Measurements from ENCODE around the gene CRADD.
"Not testable (repeated sequence)": the region's sequence is repeated elsewhere in the genome, so short reads cannot be mapped to it uniquely, and the experiment has no call there.

CRADD gene

DNA sequence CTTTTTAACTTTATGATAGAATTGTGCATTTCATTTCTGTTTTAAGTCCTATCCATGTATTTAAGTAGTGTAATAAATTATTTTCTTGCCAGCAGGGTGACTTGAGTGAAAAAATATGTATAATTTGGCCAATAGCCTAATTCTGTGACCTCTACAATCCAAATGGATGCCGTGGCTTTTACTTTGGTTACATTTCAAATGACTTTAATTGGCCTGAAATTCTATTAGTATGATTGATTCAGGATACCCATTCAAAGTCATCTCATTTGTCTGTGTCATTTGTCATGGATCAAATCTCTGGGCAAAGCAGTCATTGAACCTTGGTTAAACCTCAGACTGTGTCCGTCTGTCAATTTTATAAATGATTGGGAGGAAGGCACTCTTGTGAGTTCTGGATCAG lies 29.6 kb downstream of the CRADD start:
- DNase-seq (ENCODE audit: low read depth in 2 of 2), result no peak

GRCh38 chr12:93707836-93708235 lies 30.7 kb downstream of the CRADD start:
- DNase-seq (ENCODE audit: low read depth in 2 of 2), result no peak

DNA sequence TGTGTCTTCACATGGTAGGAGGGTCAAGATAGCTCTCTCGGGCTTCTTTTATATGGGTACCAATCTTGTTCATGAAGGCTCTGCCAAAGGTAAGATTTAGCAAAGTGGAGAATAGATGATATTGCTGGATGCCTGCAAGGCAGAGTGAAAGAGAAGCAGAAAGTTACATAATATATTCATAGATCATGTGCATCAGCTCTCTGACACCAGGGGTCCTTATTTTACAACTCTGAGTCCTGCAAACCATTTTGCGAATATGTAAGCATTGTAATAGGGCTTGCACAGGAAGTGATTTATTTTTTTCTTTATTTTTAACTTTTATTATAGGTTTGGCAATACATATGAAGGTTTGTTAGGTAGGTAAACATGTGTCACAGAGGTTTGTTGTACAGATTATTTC lies 31.8 kb downstream of the CRADD start:
- no peak for DNase-seq (ENCODE audit: low read depth in 2 of 2)

DNA sequence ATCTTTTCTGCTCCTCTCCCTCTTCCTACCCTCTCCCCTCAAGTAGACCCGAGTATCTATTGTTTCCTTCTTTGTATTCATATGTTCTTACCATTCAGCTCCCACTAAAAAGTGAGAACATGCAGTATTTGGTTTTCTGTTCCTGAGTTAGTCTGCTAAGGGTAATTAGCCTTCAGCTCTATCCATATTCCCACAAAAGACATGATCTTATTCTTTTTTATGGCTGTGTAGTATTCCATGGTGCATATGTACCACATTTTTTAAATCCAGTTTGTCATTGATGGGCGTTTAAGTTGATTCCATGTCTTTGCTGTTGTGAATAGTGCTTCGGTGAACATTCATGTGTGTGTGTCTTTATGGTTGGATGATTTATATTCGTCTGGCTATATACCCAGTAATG lies 32.2 kb downstream of the CRADD start:
- no peak for DNase-seq (ENCODE audit: low read depth in 2 of 2)

DNA sequence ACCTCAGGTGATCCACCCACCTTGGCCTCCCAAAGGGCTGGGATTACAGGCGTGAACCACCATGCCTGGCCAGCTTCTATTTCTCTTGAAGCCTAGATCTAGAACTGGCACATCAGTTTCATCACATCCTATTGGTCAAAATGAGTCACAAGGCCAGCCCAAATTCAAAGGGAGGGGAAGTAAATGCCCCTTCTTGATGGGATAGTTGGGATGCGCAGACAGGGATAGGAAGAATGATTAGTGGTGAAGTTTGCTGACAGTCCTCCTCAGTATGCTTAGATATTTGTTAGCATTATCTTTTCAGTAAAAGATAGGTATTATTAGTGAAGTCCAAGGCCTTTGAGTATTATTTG lies 33.4 kb downstream of the CRADD start:
- DNase-seq (ENCODE audit: low read depth in 2 of 2), result no peak

GRCh38 chr12:93711502-93711901 lies 34.3 kb downstream of the CRADD start:
- not testable (repeated sequence) for DNase-seq (ENCODE audit: low read depth in 2 of 2)

GRCh38 chr12:93712200-93712599 lies 35.0 kb downstream of the CRADD start:
- DNase-seq (ENCODE audit: low read depth in 2 of 2), result no peak

DNA sequence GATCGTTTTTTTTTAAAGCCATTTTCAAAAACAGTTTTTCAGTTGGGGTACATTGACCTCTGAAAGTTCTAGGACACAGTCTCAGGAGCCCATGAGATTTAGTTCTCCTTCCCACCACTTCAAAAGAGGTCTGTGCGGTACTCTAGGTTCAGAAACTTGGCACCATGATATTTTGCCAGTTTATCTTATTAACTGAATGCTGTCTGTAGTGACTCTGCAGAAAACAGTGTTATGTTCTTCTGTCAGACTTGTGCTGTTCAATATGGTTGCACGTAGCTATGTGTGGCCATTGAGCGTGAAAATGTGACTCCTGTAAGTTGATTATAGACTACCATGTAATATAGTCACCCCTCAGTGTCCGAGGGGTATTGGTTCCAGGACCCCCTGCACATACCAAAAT lies 35.9 kb downstream of the CRADD start:
- no peak for DNase-seq (ENCODE audit: low read depth in 2 of 2)

- DNase-seq (ENCODE audit: low read depth in 2 of 2), result no peak
Measured at GRCh38 chr12:93713800-93714199, 36.6 kb downstream of the CRADD start.

DNA sequence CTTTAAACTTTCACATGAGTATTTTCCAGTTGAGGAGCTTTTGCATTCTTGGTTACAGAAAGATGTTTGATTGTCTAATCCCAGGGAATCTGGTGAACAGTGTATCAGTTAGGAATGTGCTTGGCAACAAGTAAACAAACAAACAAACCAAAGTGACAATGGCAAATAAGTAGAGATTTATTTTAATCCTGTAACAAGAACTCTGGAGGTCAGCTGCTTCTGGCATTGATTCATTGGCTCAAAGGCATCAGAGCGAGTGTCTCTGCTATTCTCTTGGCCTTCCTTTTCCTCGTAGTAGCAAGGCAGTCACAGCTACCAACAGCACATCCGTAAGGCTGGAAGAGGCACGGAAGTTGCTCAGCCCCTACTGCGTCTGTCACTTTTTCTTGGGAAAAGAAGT lies 37.2 kb downstream of the CRADD start:
- no peak for DNase-seq (ENCODE audit: low read depth in 2 of 2)

DNA sequence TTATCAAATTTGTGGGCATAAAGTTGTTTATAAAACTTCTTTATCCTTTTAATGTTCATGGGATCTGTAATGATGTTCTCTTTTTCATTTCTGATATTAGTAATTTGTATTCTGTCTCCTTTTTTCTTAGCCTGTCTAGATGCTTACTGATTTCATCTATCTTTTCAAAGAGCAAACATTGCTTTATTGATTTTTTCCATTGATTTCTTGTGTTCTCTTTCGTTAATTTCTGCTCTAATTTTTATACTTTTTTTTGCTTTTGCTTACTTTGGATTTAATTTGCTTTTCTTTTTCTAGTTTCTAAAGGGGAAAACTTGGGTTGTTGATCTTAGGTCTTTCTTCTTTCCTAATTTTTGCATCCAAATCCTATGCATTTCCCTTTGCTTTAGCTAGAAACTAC lies 42.5 kb downstream of the CRADD start:
- no peak for DNase-seq (ENCODE audit: low read depth in 2 of 2)

DNA sequence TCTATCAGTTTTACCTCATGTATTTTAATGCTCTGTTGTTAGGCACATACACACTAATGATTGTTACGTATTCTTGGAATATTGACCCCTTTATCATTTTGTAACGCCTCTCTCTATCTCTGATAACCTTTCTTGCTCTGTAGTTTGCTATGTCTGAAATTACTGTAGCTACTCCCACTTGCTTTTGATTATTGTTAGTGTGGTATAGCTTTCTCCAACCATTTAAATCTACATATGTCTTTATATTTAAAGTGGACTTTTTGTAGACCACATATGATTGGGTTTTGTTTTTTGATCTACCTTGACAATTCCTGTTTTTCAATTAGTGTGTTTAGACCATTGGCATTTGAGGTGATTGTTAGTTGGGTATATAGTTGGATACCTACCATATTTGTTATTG lies 43.4 kb downstream of the CRADD start:
- no peak for DNase-seq (ENCODE audit: low read depth in 2 of 2)

DNA sequence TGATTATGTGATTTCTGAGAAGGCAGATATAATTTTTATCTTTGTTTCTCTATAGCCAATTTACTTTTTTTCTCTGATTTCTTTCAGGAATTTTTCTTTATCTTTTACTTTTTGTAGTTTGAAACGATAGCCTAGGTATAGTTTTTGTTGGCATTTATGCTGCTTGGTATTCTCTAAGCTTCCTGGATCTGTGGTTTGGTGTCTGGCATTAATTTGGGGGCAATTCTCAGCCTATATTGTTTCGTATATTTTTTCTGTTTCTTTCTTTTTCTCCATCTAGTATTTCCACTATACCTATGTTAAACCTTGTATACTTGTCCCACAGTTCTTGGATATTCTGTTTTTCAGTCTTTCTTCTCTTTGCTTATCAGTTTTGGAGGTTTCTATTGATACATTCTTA lies 45.0 kb downstream of the CRADD start:
- no peak for DNase-seq (ENCODE audit: low read depth in 2 of 2)

DNA sequence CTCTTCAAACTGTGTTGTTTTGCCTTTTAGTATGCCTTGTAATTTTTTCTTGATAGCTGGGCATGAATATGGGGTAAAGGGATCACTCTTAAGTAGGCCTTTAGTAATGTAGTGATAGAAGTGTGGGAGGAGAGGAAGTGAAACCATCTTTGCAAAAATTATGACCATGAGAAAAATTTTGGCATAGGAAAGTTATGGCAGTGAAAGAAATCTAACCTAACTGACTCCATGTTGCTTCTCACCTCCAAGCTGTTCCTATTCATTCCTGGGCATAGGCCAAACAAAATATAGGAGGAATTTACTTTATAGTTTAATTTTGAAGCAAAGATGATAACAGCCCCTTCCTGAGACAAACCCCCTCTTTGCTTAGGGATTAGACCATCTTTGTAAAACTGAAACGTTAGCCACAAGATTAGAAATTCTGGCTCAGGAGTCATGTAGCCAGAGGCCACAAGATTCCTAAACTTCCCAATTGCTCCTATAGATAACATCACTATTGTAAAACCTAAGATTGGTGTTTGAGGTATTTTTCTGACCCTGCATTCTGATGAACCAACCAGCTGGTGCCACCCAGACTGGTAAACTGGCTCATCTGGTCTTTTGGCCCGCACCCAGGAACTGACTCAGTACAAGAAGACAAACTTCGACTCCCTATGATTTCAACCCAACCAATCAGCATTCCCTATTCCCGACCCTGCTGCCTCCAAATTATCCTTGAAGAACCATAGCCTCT lies 45.8 kb downstream of the CRADD start:
- no peak for DNase-seq (ENCODE audit: low read depth in 2 of 2)

GRCh38 chr12:93723568-93723930 lies 46.4 kb downstream of the CRADD start:
- DNase-seq (ENCODE audit: low read depth in 2 of 2), result no peak

- no peak for DNase-seq (ENCODE audit: low read depth in 2 of 2)
Measured at GRCh38 chr12:93725531-93725930, 48.4 kb downstream of the CRADD start.

GRCh38 chr12:93727195-93727811 lies 50.1 kb downstream of the CRADD start:
- DNase-seq (ENCODE audit: low read depth in 2 of 2), result no peak

DNA sequence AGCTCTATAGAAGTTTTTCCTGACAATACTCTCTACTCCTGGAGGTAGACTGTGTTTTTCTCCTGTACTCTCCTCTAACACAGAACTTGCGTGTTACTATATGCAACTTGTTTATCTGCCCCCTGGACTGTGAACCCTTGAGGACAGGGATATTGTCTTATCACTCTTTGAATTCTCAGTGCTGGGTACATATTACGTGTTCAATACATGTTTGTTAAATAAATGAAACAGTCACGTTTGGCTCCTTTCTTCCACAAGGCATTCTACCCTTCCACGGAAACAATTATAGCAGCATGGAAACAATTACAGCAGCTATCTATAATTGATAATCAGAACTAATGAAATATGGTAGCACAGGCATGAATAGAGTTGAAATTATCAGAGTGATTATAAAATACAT lies 50.7 kb downstream of the CRADD start:
- no peak for DNase-seq (ENCODE audit: low read depth in 2 of 2)

DNA sequence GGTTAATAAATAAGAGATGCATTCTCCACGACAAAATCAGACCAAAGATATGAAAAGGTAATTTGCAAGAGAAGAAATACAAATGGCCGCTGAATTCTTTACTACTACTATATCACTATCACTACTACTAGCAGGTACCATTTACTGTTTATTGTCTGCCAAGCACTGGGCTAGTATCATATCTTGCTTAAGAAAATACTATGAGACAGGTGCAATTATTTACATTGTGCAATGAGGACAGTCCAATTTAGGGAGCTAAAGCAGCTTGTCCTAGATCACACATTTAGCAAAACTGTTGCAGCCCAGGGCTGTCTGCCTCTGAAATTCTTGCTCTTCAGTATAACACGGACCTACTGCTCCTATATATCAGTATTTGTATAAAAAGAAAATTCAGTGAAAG lies 52.8 kb downstream of the CRADD start:
- DNase-seq (ENCODE audit: low read depth in 2 of 2), result no peak

DNA sequence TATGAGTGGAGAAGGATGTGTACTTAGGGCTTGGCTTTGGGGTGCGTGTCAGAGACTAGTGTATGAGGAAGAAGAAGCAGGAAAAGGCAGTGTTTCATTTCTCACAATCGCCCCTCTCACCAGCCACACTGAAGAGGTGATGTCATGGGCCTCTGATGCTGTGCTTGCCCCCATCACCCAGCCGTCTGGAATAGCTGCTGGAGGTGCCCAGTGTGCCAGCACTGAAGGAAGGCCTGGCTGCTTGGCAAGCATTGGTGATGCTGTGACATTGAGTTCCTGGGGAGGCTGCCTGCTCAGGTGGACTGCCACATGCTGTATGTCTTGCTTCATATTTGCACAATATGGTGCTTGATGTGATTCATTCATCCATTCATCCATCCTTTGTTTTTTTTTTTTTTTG lies 56.2 kb downstream of the CRADD start:
- DNase-seq (ENCODE audit: low read depth in 2 of 2), result no peak

DNA sequence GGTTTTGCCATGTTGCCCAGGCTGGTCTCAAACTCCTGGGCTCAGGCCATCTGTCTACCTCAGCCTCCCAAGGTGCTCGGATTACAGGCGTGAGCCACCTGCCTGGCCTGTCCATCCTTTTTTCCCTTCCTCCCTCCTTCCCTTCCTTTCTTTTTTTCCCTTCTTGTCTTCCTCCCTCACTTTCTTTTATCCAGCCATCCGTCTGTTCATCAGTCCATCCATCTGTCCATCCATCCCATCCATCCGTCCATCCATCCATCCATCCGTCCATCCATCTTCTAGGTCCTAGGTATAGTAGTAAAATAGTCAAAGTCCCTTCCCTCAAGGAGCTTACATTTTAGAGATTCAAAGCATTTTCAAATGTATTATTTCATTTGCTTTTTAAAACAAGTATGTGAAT lies 56.8 kb downstream of the CRADD start:
- no peak for DNase-seq (ENCODE audit: low read depth in 2 of 2)

- DNase-seq (ENCODE audit: low read depth in 2 of 2), result no peak
Measured at GRCh38 chr12:93734784-93735183, 57.6 kb downstream of the CRADD start.

GRCh38 chr12:93736640-93737178 lies 59.5 kb downstream of the CRADD start:
- no peak for DNase-seq (ENCODE audit: low read depth in 2 of 2)

Measured in stimulated activated CD8-positive, alpha-beta memory T cell treated with anti-CD3 and anti-CD28 coated beads, Interleukin-7, amount 100 ng/mL, for 1 hour (primary cell).